AG09319 (cell line): ENCODE measurements around the gene TTC9.

Experiments
- DNase-seq: peaks from one replicate; pipeline ENCODE4 v3.0.0-alpha.2; 2010; ENCODE audit warnings: low read depth; ENCODE audit errors: extremely low read depth
- TF ChIP-seq, protein P1 (sequence below): IDR thresholded peaks from 2 replicates; pipeline ENCODE4 v1.5.1; 2011; ENCODE audit warnings: low read depth, mild to moderate bottlenecking, inconsistent platforms, low read length, moderate library complexity

Gene TTC9

DNA sequence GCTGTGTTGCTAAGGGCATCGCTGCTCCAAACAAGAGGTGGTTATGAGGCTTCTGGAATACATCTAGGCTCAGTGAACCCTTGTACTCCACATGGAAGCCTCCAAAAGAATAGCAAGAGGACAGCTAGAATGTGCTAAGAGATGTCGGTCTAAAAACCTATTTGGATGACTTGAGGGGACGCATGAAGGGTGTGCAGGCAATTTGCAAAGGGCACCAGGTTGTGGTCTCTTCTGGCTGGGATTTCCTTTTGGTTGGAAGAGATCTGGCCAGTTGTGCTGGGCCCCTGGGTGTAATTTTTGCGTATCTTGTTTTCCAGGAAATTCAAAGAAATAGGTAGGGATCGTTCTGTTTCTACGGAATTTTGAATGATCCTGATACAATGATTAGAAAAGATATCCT is 4.2 kb downstream of the TTC9 start:
- TF ChIP-seq, protein P1, sequence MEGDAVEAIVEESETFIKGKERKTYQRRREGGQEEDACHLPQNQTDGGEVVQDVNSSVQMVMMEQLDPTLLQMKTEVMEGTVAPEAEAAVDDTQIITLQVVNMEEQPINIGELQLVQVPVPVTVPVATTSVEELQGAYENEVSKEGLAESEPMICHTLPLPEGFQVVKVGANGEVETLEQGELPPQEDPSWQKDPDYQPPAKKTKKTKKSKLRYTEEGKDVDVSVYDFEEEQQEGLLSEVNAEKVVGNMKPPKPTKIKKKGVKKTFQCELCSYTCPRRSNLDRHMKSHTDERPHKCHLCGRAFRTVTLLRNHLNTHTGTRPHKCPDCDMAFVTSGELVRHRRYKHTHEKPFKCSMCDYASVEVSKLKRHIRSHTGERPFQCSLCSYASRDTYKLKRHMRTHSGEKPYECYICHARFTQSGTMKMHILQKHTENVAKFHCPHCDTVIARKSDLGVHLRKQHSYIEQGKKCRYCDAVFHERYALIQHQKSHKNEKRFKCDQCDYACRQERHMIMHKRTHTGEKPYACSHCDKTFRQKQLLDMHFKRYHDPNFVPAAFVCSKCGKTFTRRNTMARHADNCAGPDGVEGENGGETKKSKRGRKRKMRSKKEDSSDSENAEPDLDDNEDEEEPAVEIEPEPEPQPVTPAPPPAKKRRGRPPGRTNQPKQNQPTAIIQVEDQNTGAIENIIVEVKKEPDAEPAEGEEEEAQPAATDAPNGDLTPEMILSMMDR = no peak
- no peak for DNase-seq

GRCh38 chr14:70646705-70647104 is 5.0 kb downstream of the TTC9 start:
- TF ChIP-seq, protein P1 = no peak
- DNase-seq = no peak

DNA sequence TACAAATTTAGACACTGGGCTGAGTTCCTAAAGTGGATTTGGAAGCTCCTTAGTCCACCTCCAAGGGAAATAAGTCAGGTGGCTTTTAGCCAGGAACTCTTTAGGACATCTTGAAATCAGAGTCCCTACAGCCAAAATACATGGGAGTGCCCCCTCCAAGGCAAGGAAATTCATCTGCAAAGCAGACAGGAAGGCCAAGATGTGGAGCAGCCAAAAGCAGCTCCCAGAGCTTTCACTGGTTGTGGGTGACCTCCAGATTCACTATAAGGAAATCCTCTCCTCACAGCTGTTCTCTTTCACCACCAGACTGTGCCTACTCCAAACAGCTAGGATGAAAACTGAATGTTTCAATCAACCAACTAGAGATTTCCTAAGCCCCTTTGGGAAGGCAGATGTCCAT is 6.6 kb downstream of the TTC9 start:
- TF ChIP-seq, protein P1 = no peak
- no peak for DNase-seq

DNA sequence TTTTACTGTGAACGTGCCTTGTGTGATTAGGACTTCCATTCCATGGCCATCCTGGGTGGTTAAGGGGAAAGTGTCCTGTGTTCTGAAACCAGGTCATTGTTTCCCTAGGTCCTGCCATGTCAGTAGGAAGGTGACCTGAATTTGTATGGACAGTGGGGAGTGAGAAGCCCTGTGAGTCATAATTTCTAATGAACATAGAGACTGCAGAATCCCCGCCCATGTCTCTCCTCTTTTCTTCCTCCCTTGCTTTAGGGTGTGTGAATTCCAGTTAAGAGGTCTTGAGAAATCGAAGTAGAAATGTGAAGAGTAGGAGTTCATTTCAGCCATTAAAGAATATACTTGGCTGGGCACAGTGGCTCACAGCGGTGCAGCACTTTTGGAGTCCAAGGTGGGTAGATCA is 8.1 kb downstream of the TTC9 start:
- TF ChIP-seq, protein P1 = no peak
- DNase-seq = no peak

- TF ChIP-seq, protein P1 = no peak
Measured at GRCh38 chr14:70651522-70651921, 9.8 kb downstream of the TTC9 start.

GRCh38 chr14:70652871-70653270 is 11.2 kb downstream of the TTC9 start:
- TF ChIP-seq, protein P1 = no peak
- no peak for DNase-seq

More at GRCh38 chr14:70651522-70651921, 9.8 kb downstream of the TTC9 start:
- DNase-seq = no peak

DNA sequence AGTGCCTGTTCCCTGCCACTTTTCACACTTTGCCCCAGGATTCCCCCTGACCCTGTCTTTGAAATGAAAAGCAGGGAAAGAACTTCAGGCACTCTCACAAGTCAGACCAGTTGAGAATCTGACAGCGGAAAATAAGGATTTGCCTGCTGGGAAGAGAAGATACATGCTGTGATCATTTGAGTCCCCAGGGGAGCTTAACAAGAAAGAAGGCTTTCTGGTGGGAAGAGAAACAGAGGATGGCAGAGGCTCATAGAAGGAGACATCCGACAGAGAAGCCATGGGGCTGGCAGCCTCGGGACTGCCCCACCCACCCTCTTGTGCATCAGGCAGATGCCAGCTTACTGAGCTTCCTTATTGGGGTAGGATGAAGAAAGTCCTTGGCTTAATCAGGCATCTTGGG is 11.9 kb downstream of the TTC9 start:
- TF ChIP-seq, protein P1 = no peak
- DNase-seq = no peak
